HCT116 (cell line): ENCODE results near the gene TSSK6. TPM values are rescaled to one million over a fixed set of nuclear protein-coding genes. Genes with fewer than 3 reads are reported as not detected.

Experiments used
- ATAC-seq: fragments of 200-7000 bp; cut with Tn5 transposase; 2 replicates; pipeline ENCODE4 v1.9.1; 2020; ENCODE audit warnings: mild to moderate bottlenecking, moderate library complexity
- BruUV-seq: library from RNA; stranded (reverse); fragments of 400-500 nt; replicated peaks from 2 replicates; lab custom pipeline; 2021; lab: Mats Ljungman, UMichigan
- CTCF ChIA-PET: fragments of 300-600 bp; sonication (Branson Sonifier 250); formaldehyde crosslinking; loops from one replicate; lab custom pipeline; 2021; ENCODE audit warnings: antibody characterized with exemption; lab: Charles Lee
- POLR2A ChIA-PET: fragments of 300-600, 350-600 bp; sonication (Branson Sonifier 250); formaldehyde crosslinking; loops from one replicate; lab custom pipeline; 2021; ENCODE audit warnings: antibody characterized with exemption; lab: Charles Lee
- RAD21 ChIA-PET, 2 experiments: fragments of 300-600 bp; sonication (Branson Sonifier 250); formaldehyde crosslinking; loops; one replicate each; lab custom pipeline; 2023; ENCODE audit warnings: low total read pairs in 2 of 2; ENCODE audit not compliant: uncharacterized antibody in 2 of 2, unreplicated experiment in 2 of 2, low non-redundant PET in 1 of 2; lab: Charles Lee
- DNase-seq: peaks from one replicate; pipeline ENCODE4 v3.0.0-alpha.2; 2010; ENCODE audit warnings: low read depth, low spot score
- H2AFZ ChIP-seq: fragments of 200-600 bp; shearing (Covaris generic), sonication (generic); 2 replicates; pipeline ENCODE4 v1.6.1; 2017; ENCODE audit warnings: low read depth, mixed run types, mixed read lengths, antibody characterized with exemption, low read length; ENCODE audit not compliant: poor library complexity, severe bottlenecking
- H3K27ac ChIP-seq: 2 replicates; pipeline ENCODE4 v1.5.1; 2012; ENCODE audit warnings: low read depth, low read length
- H3K27me3 ChIP-seq: fragments of 200-600 bp; sonication (generic); 2 replicates; pipeline ENCODE4 v1.6.1; 2016; ENCODE audit warnings: mixed run types, low read length, mixed read lengths; ENCODE audit not compliant: insufficient read depth
- H3K36me3 ChIP-seq, 2 experiments: fragments of 200-500 bp in 1 of 2; fragments of 200-600 bp in 1 of 2; sonication (Bioruptor generic) in 1 of 2; sonication (generic) in 1 of 2; 2 replicates each; pipeline versions ENCODE4 v1.5.1 to v1.6.1; 2014 to 2016; ENCODE audit warnings: low read length in 2 of 2, inconsistent platforms in 1 of 2, mixed read lengths in 1 of 2, mixed run types in 1 of 2; ENCODE audit not compliant: insufficient read depth in 2 of 2, control insufficient read depth in 1 of 2
- H3K4me1 ChIP-seq, 2 experiments: fragments of 200-600 bp in 1 of 2; sonication (generic) in 1 of 2; 2 replicates each; pipeline versions ENCODE4 v1.5.1 to v1.6.1; 2012 to 2017; ENCODE audit warnings: low read length in 2 of 2, inconsistent platforms in 1 of 2, mild to moderate bottlenecking in 1 of 2, mixed read lengths in 1 of 2, mixed run types in 1 of 2, moderate library complexity in 1 of 2; ENCODE audit not compliant: insufficient read depth in 2 of 2, control insufficient read depth in 1 of 2
- H3K4me2 ChIP-seq: fragments of 200-600 bp; sonication (generic); 2 replicates; pipeline ENCODE4 v1.6.1; 2017; ENCODE audit warnings: mixed run types, low read length, mixed read lengths
- H3K4me3 ChIP-seq, 2 experiments: fragments of 200-600 bp in 1 of 2; sonication (generic) in 1 of 2; replicated peaks in 1 of 2; 2 replicates each; pipeline ENCODE4 v1.5.1; 2011 to 2016; ENCODE audit warnings: low read length in 2 of 2, control low read depth in 1 of 2, low read depth in 1 of 2, mild to moderate bottlenecking in 1 of 2, mixed read lengths in 1 of 2, mixed run types in 1 of 2
- H3K79me2 ChIP-seq: fragments of 200-600 bp; sonication (generic); 2 replicates; pipeline ENCODE4 v1.6.1; 2017; ENCODE audit warnings: mild to moderate bottlenecking, mixed run types, low read length, moderate library complexity, mixed read lengths; ENCODE audit not compliant: insufficient read depth
- H3K9ac ChIP-seq: fragments of 200-600 bp; sonication (generic); 2 replicates; pipeline ENCODE4 v1.6.1; 2016; ENCODE audit warnings: low read length, mixed read lengths
- H3K9me2 ChIP-seq: fragments of 200-600 bp; sonication (generic), shearing (Covaris generic); 2 replicates; pipeline ENCODE4 v1.6.1; 2017; ENCODE audit warnings: mixed run types, mild to moderate bottlenecking, moderate library complexity; ENCODE audit not compliant: insufficient read depth
- H3K9me3 ChIP-seq, 2 experiments: fragments of 200-500 bp in 1 of 2; fragments of 200-600 bp in 1 of 2; sonication (Bioruptor generic) in 1 of 2; sonication (generic) in 1 of 2; 2 replicates each; pipeline ENCODE4 v1.6.1; 2014 to 2017; ENCODE audit warnings: low read length in 2 of 2, mixed read lengths in 2 of 2, inconsistent platforms in 1 of 2, low read depth in 1 of 2, mild to moderate bottlenecking in 1 of 2, mixed run types in 1 of 2, moderate library complexity in 1 of 2; ENCODE audit not compliant: control insufficient read depth in 1 of 2, insufficient read depth in 1 of 2
- H4K20me1 ChIP-seq: fragments of 200-600 bp; sonication (generic), shearing (Covaris generic); 2 replicates; pipeline ENCODE4 v1.6.1; 2017; ENCODE audit warnings: mixed run types, mild to moderate bottlenecking, moderate library complexity; ENCODE audit not compliant: insufficient read depth
- CBX3 ChIP-seq: IDR thresholded peaks from 2 replicates; pipeline ENCODE4 v1.6.1; 2012; ENCODE audit warnings: low read depth
- CEBPB ChIP-seq: IDR thresholded peaks from 2 replicates; pipeline ENCODE4 v1.6.1; 2012; ENCODE audit warnings: low read depth
- EGR1 ChIP-seq: IDR thresholded peaks from 2 replicates; pipeline ENCODE4 v1.6.1; 2012; ENCODE audit warnings: low read depth
- ELF1 ChIP-seq: IDR thresholded peaks from 2 replicates; pipeline ENCODE4 v1.6.1; 2012; ENCODE audit warnings: low read depth, borderline replicate concordance
- EZH2phosphoT487 ChIP-seq: fragments of 200-600 bp; IDR thresholded peaks from 2 replicates; pipeline ENCODE4 v1.6.1; 2018; ENCODE audit warnings: antibody characterized with exemption, borderline replicate concordance
- JUND ChIP-seq: IDR thresholded peaks from 2 replicates; pipeline ENCODE4 v1.6.1; 2012
- POLR2A ChIP-seq: IDR thresholded peaks from 2 replicates; pipeline ENCODE4 v1.7.0; 2011; ENCODE audit warnings: borderline replicate concordance; ENCODE audit not compliant: insufficient read depth, insufficient read length; ENCODE audit errors: extremely low read depth
- RAD21 ChIP-seq: IDR thresholded peaks from 2 replicates; pipeline ENCODE4 v1.6.1; 2012; ENCODE audit warnings: low read depth, mild to moderate bottlenecking
- REST ChIP-seq: IDR thresholded peaks from 2 replicates; pipeline ENCODE4 v1.6.1; 2012; ENCODE audit warnings: low read depth
- ZBTB33 ChIP-seq: IDR thresholded peaks from 2 replicates; pipeline ENCODE4 v1.6.1; 2011; ENCODE audit warnings: mild to moderate bottlenecking, low read length, moderate library complexity; ENCODE audit not compliant: insufficient replicate concordance; ENCODE audit errors: extremely low read depth
- ZNF274 ChIP-seq: fragments of 200-500 bp; sonication (Bioruptor generic); IDR thresholded peaks from 2 replicates; pipeline ENCODE4 v1.6.1; 2014; ENCODE audit warnings: mild to moderate bottlenecking, low read depth, low read length, inconsistent platforms
- intact Hi-C: fragments of 100-400 bp; cut with micrococcal nuclease; formaldehyde crosslinking; loops from 2 replicates; pipeline ENCODE4 v1.10.0; 2022
- total RNA-seq: library from RNA; stranded (reverse); gene quantifications from one replicate; pipeline ENCODE4 v1.2.1, GENCODE V29; 2021; ENCODE audit not compliant: unreplicated experiment
- TF ChIP-seq, protein P1 (sequence below): IDR thresholded peaks from 2 replicates; pipeline ENCODE4 v1.6.1; 2012

TSSK6 gene
- total RNA-seq, 1 experiment from 2014 or later = 4.1 TPM

- no peak for ATAC-seq
- no peaks in the 10 kb centered on the region for H3K27me3 ChIP-seq
- intact Hi-C loops = no loop called here
- H4K20me1 ChIP-seq = no peaks in the 10 kb centered on the region
- TSS peak; percentile 27 for BruUV-seq
- no peak overlapping the region for H2AFZ ChIP-seq
- ChIA-PET CTCF (no interaction called here), POLR2A (no interaction called here)
- H3K27ac ChIP-seq = no peak overlapping the region
- no peaks in the 10 kb centered on the region for H3K9me2 ChIP-seq
- DNase-seq = no peak
- peaks cover 13 to 21% of the 10 kb centered on the region in 2 experiments; a peak in 3 of 4 replicates for H3K9me3 ChIP-seq
- H3K79me2 ChIP-seq = peaks cover 98% of the 10 kb centered on the region
- H3K9ac ChIP-seq = no peak overlapping the region
- H3K36me3 ChIP-seq = peaks cover 12 to 56% of the 10 kb centered on the region in 2 experiments
- H3K4me1 ChIP-seq = no peaks in the 10 kb centered on the region
- H3K4me2 ChIP-seq = no peak overlapping the region
- TF ChIP-seq CBX3 (peak; percentile 64; the same call in 1 of the 2 replicates), EGR1 (no peak), EZH2phosphoT487 (no peak)
- TF ChIP-seq, all 23 proteins: peak for 1
- H3K4me3 ChIP-seq = no peak overlapping the region
- RAD21 ChIA-PET = no interaction called here
These were observed 46.8 kb downstream of the TSSK6 start for GRCh38 chr19:19468424-19469050.

DNA sequence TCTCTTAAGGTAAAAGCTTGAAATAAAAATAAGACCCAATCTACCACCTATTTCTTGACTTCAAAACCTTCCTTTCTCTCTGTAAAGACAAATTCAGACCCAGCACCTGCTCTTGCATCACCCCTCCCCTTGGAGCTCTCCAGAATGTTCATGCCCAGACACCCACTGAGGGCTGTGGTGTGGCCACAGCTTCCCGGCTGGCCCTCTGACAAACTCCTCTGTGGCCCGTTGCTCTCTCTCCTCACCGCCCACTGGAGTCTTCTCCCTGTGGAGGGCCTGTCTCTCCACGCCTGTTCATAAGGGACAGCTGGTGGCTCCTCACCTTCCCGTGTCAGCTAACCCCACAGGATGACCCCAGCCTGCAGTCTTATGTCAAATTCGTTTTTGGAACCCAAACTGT lies 49.1 kb downstream of the TSSK6 start:
- BruUV-seq = no TSS peak
- POLR2A ChIA-PET = no interaction called here
- no peaks in the 10 kb centered on the region for H3K27me3 ChIP-seq
- RAD21 ChIA-PET = no interaction called here
- H3K9me3 ChIP-seq = peaks cover 13 to 21% of the 10 kb centered on the region in 2 experiments; a peak in 3 of 4 replicates
- no peak overlapping the region for H3K4me3 ChIP-seq
- peaks cover 3% of the 10 kb centered on the region; the same call in 1 of the 2 replicates for H4K20me1 ChIP-seq
- peaks cover 0 to 13% of the 10 kb centered on the region in 2 experiments; a peak in 2 of 4 replicates for H3K4me1 ChIP-seq
- H3K36me3 ChIP-seq = peaks cover 12 to 50% of the 10 kb centered on the region in 2 experiments
- ATAC-seq = no peak
- peaks cover 98% of the 10 kb centered on the region for H3K79me2 ChIP-seq
- intact Hi-C loops = no loop called here
- CTCF ChIA-PET = no interaction called here
- no peaks in the 10 kb centered on the region for H3K9me2 ChIP-seq
- H3K4me2 ChIP-seq = no peak overlapping the region
- no peak overlapping the region for H2AFZ ChIP-seq
- no peak for DNase-seq
- TF ChIP-seq, protein P1, sequence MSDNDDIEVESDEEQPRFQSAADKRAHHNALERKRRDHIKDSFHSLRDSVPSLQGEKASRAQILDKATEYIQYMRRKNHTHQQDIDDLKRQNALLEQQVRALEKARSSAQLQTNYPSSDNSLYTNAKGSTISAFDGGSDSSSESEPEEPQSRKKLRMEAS = no peak
- TF ChIP-seq ELF1 = no peak
- TF ChIP-seq CEBPB = no peak
- TF ChIP-seq RAD21 = no peak
- no peak for TF ChIP-seq ZNF274
- no peak for TF ChIP-seq JUND
- TF ChIP-seq CBX3 = no peak
- TF ChIP-seq REST = no peak
- TF ChIP-seq ZBTB33 = no peak
- TF ChIP-seq POLR2A = no peak
- no peak for TF ChIP-seq EGR1
- H3K9ac ChIP-seq = no peak overlapping the region
- no peak overlapping the region for H3K27ac ChIP-seq
